Right lobe of liver (tissue), 6 donors: ENCODE data around the gene RBP3. TPM values are rescaled to one million over a fixed set of nuclear protein-coding genes. Genes with fewer than 3 reads are reported as not detected.

Experiments
- ATAC-seq, 4 donors: fragments of 200-7000 bp; cut with Tn5 transposase; one replicate each; pipeline ENCODE4 v1.9.1; 2020; ENCODE audit warnings: mild to moderate bottlenecking in 4 of 4, moderate library complexity in 4 of 4
- DNase-seq, 3 donors: peaks; one replicate each; pipeline ENCODE4 v3.0.0-alpha.2; 2020
- H3K27ac ChIP-seq, 3 donors: fragments of 200-600 bp; one replicate each; pipeline ENCODE4 v1.8.0; 2022
- H3K27me3 ChIP-seq, 2 donors: fragments of 200-600 bp; one replicate each; pipeline ENCODE4 v1.8.0; 2022
- H3K36me3 ChIP-seq, 4 donors: fragments of 200-600 bp; sonication (generic) in 1 of 4; one replicate each; pipeline versions ENCODE4 v1.5.1 to v1.8.0; 2017 to 2022; ENCODE audit warnings: control low read depth in 1 of 4
- H3K4me1 ChIP-seq, 4 donors: fragments of 200-600 bp; sonication (generic) in 1 of 4; one replicate each; pipeline versions ENCODE4 v1.5.1 to v1.8.0; 2017 to 2022; ENCODE audit warnings: control low read depth in 1 of 4
- H3K4me3 ChIP-seq, 3 donors: fragments of 200-600 bp; one replicate each; pipeline ENCODE4 v1.8.0; 2022
- H3K9me3 ChIP-seq, 4 donors: fragments of 200-600 bp; sonication (generic) in 1 of 4; one replicate each; pipeline versions ENCODE4 v1.5.1 to v1.8.0; 2017 to 2022; ENCODE audit warnings: control low read depth in 1 of 4
- CTCF ChIP-seq, 4 donors: fragments of 200-600 bp in 3 of 4; fragments of 450-650 bp in 1 of 4; IDR thresholded peaks; one replicate each; pipeline versions ENCODE4 v1.5.1 to v1.8.0; 2016 to 2022; ENCODE audit warnings: antibody characterized with exemption in 4 of 4, mild to moderate bottlenecking in 2 of 4
- POLR2A ChIP-seq: fragments of 450-650 bp; IDR thresholded peaks from one replicate; pipeline ENCODE4 v1.6.1; 2017; ENCODE audit warnings: antibody characterized with exemption, mild to moderate bottlenecking
- WGBS: methylation state at CpG from one replicate; pipeline ENCODE4 v1.1.6; 2018; ENCODE audit warnings: low coverage, low lambda C conversion rate; ENCODE audit not compliant: insufficient coverage; ENCODE audit errors: missing lambda C conversion rate; 5-methylcytosine and 5-hydroxymethylcytosine counted together
- intact Hi-C, 2 donors: fragments of 100-400 bp; cut with DNase I; formaldehyde crosslinking; loops; one replicate each; pipeline versions ENCODE4 v1.11.2 to v1.14.1; 2022
- total RNA-seq, 6 experiments: library from RNA; depleted of rRNA in 2 of 6; stranded (reverse); fragments of >200 nt in 2 of 6; fragmentation: NEBNext Ultra II Directional in 3 of 6; extraction: Animal tissue kit (Norgen Biotek cat#: 25700) in 3 of 6; gene quantifications; one replicate each; pipeline versions ENCODE4 v1.1.0 to v1.2.4, GENCODE V29; 2016 to 2023
- donor health status: DM: no; HTN: yes; CAD: no.
- donor health status: DM: no; HTN: no; CAD: no.
- donor health status: DM: no; HTN: no; CAD: no.
- donor health status: DM: no; HTN: yes; CAD: no.
- donor health status: DM: no; HTN: yes; CAD: no.

RBP3 gene
- total RNA-seq, 6 experiments from 2014 or later = not detected

GRCh38 chr10:47339186-47339735 lies 8.9 kb upstream of the RBP3 start:
- Histone ChIP-seq H3K36me3 (no peaks in the 10 kb centered on the region), H3K9me3 (no peaks in the 10 kb centered on the region), H3K4me1 (no peaks in the 10 kb centered on the region), H3K27ac (no peak overlapping the region), H3K4me3 (no peak overlapping the region), H3K27me3 (no peaks in the 10 kb centered on the region)
- DNase-seq (no peak), ATAC-seq (no peak)
- intact Hi-C loops = no loop called here
- no CpG with 5 or more reads among the region's 8 CpGs for WGBS
- TF ChIP-seq CTCF (IDR thresholded peaks at IDR 0.05) (no peak), POLR2A (no peak)

- intact Hi-C loops = no loop called here
- Histone ChIP-seq H3K9me3 (no peaks in the 10 kb centered on the region), H3K27ac (no peak overlapping the region), H3K4me3 (no peak overlapping the region), H3K27me3 (no peaks in the 10 kb centered on the region), H3K36me3 (no peaks in the 10 kb centered on the region), H3K4me1 (no peaks in the 10 kb centered on the region)
- no peak for ATAC-seq
- TF ChIP-seq POLR2A (no peak), CTCF (IDR thresholded peaks at IDR 0.05) (no peak)
- no peak for DNase-seq
- WGBS = 52% methylated on average over 7 of the region's 15 CpGs
These were observed 8.2 kb upstream of the RBP3 start for GRCh38 chr10:47339759-47340607.

- H3K27ac ChIP-seq = no peak overlapping the region
- H3K4me1 ChIP-seq = no peaks in the 10 kb centered on the region
- intact Hi-C loops = no loop called here
- H3K27me3 ChIP-seq = no peaks in the 10 kb centered on the region
- DNase-seq (peak in 2 of 3 donors; percentile 58 to 69), ATAC-seq (peak; percentile 89 to 97 (median 94))
- H3K36me3 ChIP-seq = no peaks in the 10 kb centered on the region
- 50% methylated on average over 5 of the region's 5 CpGs for WGBS
- no peak for TF ChIP-seq POLR2A
- TF ChIP-seq CTCF (IDR thresholded peaks at IDR 0.05) = peak; percentile 86 to 99 (median 98)
- H3K4me3 ChIP-seq = no peak overlapping the region
- no peaks in the 10 kb centered on the region for H3K9me3 ChIP-seq
These were observed 7.5 kb upstream of the RBP3 start for GRCh38 chr10:47340608-47341170.

GRCh38 chr10:47344996-47345870 lies 2.9 kb upstream of the RBP3 start:
- Histone ChIP-seq H3K27me3 (no peaks in the 10 kb centered on the region), H3K9me3 (no peaks in the 10 kb centered on the region), H3K4me3 (no peak overlapping the region), H3K4me1 (no peaks in the 10 kb centered on the region), H3K27ac (no peak overlapping the region), H3K36me3 (no peaks in the 10 kb centered on the region)
- no peak for TF ChIP-seq POLR2A
- no peak for TF ChIP-seq CTCF (IDR thresholded peaks at IDR 0.05)
- WGBS = 72% methylated on average over 12 of the region's 13 CpGs
- intact Hi-C loops = no loop called here
- ATAC-seq (no peak), DNase-seq (no peak)
